NCI-H187 (cell line): ENCODE measurements around the gene CDKN1A.
"Not testable (repeated sequence)": the region's sequence is repeated elsewhere in the genome, so short reads cannot be mapped to it uniquely, and the experiment has no call there.

Source experiments
- DNase-seq, 2 experiments: peaks; one replicate each; lab custom pipeline; 2025; lab: John Stamatoyannopoulos, UW

Gene CDKN1A

DNA sequence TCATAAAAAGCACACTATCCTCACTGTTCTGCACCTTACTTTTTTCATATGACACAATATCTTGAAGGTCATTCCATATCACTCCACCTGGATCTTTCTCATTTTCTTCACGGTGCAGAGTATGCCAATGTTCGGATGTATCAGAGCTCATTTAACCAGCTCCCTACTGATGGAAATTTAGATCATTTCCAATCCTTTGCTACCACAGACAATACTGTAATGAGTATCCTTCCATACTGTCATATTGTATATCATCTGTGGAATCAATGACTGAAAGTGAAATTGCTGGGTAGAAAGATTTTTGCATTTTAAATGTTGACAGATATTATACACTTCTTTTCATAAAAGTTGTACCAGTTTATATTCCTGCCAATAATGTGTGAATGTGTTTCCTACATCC is 16.9 kb downstream of the CDKN1A start:
- no peak for DNase-seq

DNA sequence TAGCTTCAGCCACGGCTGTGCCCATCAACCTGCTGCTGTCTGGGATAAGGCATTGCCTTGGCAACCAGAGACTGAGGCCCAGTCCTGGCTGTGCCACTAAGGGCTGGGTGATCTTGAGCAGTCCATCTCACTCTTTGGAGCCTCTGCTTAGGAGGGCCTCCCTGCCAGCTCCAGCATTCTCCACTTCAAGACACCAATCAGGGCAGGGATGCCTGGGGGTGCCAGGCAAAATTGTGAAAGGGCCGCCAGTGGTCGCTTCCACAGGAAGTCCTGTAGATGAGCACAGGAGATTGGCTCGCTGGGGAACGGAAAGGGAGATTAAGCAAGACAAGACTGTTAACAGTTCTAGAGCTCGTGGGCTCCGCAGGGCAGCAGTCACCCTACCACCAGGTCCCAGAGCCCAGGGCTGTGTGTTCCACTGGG is 19.0 kb downstream of the CDKN1A start, which contains the start of gene RAB44:
TSS of gene RAB44 (plus strand) at position 346 of the 423 bp plus-strand sequence. CDS start 6,410 bp downstream, outside the sequence.
- DNase-seq = no peak

DNA sequence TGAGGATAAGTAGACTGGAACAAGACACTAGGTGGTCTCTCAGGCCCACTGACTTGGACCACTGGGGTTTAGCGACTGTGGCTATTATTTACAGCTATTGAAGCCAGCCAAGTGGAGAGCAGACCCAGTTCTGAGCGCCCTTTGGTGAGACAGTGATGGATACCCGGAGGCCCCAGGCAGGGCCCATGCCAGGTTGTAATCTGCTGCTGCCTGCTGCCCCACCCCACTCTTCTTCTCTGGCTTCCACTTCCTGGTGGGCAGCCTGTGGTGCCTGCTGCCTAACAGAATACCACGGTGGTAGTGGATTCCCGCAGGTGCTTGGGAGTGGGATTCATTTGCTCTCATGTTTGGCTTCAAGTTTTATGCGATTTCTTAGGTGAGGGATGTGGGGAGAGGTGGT is 19.7 kb downstream of the CDKN1A start:
- DNase-seq = no peak

DNA sequence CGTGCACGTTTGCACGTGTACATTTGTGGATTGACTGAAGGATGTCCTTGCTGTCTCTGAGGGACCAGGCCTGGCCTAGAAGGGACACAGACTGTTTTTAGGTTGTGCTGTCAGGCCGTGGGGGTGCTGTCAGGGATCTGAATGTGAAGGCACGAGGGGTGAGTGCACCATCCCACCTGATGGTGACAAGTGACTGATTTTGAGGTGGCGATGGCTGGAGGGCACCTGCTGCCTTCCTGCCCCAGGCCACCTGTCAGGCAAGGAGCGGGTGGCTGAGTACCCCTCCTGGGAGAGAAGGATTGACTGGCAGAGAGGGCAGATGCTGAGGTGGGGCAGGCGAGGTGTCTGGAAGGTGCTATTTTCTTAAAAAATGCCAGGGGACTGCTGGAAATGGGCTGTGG is 20.4 kb downstream of the CDKN1A start:
- DNase-seq = no peak

DNA sequence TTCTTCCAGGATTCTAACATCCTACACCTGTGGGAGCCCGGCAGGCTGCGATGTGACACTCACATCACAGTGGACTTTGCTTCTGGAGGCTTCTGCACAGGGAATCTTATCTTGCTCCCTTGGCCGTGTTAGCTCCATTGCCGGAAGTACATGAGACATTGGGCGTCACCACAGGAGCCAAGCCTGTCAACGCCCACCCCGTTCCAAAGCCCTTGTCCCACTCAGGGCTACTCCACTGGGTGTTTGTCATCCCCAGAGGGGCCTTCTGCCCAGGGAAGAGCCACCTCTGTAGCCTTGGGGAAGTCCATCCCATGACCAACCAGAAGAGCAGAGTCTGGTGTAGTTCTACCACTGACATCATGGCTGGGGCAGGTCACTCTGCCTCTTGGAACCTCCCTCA is 20.8 kb downstream of the CDKN1A start:
- no peak for DNase-seq

DNA sequence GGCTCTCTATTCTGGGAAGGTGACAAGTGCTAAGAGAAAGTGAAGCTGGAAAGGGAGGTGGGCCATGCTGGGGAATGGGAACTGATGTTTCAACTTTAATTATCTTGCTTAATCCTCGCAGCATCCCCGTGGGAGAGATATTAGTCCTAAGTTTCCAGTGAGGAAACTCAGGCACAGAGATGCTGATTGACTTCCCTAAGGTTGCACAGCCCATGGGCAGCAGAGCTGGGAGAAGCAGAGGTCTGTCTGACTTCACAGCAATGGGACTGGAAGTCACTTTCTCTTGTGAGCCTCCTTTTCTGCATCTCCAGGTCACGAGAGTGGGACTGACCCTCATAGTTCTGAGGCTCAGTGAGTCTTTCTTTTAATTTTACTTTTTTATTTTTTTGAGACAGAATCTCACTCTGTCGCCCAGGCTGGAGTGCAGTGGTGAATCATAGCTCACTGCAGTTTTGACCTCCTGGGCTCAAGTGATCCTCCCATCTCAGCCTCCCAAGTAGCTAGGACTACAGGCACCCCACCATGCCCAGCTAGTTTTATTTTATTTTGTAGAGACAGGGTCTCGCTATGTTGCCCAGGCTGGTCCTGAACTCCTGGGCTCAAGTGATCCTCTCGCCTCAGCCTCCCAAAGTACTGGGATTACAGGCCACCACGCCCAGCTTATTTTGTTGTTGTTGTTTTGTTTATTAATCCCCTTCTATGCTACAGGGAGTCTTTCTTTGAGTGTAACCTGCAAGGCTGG is 21.7 kb downstream of the CDKN1A start:
- no peak for DNase-seq

DNA sequence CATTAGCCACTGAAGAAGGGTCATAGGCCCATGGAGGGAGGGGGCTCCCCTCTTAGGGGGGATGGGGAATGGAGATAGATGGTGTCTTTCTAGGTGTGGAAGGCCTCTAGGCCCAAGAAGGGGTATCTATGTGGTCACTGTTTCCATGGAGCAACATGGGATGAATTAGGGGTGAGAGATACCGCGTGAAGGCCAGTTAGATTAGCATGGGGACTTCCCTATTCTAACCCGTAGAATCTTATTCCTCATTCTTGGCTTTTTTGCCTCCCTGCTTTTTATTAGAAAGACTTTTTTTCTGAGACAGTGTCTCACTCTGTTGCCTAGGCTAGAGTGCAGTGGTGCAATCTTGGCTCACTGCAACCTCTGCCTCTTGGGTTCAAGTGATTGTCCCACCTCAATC is 22.3 kb downstream of the CDKN1A start:
- DNase-seq = no peak

DNA sequence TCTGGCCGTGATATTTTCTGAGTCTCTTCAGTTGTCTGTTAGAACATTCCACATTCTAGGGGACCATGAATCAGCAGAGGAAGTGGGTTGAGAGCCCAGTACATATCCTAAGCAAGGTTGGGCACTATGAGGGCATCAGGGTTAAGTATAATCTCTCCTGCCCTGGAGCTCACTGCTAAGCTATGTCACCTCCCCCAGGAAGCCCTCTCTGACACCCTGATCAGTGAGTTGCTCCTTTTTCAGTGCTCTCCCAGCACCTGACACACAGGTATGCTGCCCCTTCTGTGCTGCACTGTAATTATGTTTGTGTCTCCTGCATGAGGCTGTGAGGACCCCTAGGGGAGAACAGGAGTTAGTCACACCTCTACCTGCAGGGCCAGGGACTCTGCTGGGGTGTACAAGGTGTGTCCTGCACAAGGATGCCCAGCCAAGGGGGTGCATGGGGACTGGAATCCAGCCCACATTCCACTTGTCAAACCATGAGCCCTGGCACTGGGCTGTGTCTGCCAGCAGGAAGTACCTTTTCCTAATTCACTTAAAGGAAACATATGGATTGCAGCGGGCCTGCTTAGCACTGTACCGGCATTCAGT is 23.0 kb downstream of the CDKN1A start:
- DNase-seq = no peak

DNA sequence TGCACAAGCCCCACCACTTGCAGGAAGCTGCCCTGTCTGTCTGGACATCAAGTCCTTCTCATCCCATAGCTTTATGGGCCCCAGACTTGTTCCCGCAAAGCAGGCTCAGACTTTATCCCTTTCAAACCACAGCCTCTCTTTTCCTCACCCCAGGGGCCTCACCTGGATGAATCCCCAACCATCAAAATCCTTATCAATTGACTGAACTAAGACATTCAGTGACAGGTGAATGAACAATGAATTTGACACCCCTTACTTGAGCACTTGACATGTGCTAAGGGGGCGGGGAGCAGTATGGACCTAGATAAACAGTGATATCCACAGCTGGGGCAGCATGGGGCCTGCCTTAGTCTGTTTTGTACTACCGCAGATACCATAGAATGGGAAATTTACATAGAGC is 24.1 kb downstream of the CDKN1A start:
- no peak for DNase-seq

DNA sequence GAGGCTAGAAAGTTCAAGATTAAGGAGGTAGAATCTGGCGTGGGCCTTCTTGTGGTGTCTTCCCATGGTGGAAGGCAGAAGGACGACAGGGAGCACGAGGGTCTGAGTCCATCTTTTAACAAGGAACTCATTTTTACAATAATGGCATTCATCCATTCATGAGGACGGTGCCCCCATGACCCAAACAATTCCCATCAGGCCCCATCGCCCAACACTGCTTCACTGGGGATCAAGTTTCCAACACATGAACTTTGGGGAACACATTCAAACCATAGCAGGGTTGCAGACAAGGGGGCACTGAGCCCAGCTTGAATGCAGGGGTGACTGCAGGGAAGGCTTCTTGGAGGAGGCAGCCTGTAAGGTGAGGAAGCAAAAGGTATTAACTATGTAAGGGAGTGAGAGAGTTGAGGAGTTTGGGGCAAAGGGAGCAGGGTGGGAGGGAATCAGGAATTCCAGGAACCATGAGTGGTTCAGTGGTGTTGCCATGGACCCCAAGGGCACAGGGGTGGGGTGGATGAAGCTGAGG is 24.6 kb downstream of the CDKN1A start:
- no peak for DNase-seq

DNA sequence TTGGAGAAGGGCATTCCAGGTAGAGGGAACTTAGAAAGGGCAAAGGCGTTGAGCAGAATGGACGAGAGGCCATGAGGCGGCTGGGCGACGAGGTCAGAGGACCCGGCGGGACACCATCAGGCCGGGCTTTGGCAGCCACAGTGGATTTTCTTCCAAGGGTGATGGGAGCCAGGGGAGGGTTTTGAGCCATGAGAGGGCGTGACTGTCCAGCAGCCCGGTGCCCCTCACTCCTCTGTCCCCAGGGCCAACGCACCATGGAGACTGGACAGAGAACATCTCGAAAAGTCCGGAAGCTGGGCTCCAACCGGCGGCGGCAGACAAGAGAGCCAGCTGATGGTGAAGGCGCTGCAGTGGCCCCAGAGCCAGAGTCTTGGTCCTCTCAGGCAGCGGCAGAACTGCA is 25.5 kb downstream of the CDKN1A start:
- DNase-seq = no peak

DNA sequence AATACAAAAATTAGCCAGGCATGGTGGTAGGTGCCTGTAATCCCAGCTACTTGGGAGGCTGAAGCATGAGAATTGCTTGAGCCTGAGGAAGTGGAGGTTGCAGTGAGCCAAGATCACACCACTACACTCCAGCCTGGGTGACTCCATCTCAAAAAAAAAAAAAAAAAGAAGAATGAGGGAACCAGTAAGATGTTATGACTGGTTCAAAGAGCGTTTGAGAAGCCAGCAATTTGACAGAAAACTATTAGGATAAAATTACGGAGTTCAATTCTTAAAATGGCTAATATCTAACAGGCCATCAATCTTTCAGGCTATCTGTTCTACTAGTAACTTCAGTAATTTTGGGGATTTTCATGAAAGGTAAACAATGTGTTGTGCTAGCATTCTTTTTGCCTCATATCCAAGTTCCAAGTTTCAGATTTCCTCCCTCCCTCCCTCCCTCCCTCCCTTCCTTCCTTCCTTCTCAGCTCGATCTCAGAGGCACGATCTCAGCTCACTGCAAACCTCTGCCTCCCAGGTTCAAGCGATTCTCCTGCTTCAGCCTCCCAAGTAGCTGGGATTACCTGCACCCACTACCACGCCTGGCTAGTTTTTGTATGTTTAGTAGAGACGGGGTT is 26.6 kb downstream of the CDKN1A start:
- not testable (repeated sequence) for DNase-seq

DNA sequence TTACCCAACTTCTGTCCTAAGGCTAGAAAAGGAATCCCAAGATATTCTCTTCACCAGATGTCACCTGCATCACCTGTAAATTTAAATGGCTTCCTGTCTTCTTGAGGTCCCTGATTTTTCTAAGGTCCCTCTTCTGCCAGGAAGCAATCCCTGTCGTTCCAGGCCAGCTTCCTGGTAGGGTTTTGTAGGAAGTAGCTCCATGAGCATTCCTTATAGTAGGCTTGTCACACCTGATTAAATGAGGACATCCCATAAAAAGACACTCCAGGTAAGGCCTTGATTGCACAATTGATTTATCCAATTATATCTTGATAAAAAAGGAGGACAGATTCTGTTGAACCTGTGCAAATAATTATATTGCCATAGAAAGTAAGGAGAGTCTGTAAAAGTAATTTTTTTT is 27.8 kb downstream of the CDKN1A start:
- DNase-seq = no peak

DNA sequence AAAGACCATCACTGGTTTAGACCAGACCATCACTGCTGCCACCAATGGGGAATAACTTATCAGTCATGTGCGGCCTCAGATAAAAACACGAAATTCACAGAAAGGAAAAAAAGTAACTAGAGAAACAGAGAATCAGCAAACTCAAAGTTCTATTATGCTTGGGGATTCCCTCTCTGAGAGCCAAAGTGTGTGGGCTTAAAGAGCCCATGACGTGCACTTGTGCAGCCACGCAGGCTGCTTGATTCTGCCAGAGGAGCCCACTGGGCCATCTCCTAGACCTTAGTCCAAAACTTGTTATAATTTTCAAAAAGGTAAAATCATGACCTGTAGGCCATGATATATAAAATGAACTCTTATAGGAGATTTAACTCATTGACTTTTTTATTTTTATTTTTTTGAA is 34.3 kb downstream of the CDKN1A start:
- DNase-seq = no peak

DNA sequence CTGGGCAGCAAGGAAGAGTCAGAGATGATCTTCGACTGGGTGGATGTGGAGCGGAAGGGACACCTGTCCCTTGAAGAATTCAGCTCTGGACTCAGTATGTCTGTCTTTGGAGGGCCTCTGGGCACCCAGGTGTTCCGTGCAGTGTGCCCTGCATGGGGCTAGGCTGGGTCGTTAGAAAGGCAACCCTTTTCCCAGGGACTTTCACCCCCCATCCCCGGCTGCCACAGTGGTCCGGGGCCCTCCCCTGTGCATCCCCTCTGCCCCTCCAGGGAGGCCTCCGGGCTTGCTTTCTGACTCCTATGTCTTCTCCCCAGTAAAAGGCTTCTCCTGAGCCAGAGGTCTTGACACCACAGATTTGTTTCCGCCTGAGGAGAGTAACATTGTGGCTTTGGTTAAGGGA is 35.3 kb downstream of the CDKN1A start:
- DNase-seq = no peak

DNA sequence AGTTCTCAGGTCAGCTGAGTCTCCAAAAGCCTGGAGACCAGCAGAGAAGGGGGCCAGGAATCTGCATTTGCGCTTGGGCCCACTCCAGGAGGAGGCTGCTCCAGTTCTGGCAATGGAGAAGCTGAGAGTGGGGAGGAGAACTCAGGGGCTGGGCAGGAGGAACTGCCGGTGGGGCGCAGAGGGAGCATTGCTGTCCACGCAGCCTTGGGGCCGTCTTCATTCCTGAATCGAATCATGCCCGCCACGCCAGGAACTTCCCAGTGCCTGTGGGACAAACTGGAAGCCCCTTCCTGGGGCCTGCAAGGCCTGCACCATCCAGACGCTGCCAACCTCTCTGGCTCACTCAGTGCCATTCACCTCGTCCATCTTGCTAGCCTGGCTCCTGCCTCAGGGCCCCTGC is 36.0 kb downstream of the CDKN1A start:
- no peak for DNase-seq

DNA sequence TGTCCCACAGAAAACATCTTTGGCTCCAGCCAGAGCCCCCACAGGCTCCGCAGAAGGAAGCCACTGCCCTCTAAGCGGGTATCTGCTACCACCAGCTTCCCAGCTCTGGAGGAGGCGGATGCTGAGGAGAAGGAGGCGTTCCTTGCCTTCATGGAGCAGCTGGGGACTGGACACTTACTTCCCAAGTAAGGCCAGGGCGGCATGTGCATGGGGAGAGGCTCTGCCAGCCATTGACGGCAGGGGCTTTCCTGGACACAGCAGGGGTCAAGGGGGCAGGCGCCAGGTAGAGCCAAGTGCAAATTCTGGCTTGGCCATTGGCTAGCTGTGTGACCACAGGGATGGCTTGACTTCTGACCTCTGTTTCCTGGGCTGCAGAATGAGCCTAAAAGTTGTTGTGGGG is 37.0 kb downstream of the CDKN1A start:
- no peak for DNase-seq

DNA sequence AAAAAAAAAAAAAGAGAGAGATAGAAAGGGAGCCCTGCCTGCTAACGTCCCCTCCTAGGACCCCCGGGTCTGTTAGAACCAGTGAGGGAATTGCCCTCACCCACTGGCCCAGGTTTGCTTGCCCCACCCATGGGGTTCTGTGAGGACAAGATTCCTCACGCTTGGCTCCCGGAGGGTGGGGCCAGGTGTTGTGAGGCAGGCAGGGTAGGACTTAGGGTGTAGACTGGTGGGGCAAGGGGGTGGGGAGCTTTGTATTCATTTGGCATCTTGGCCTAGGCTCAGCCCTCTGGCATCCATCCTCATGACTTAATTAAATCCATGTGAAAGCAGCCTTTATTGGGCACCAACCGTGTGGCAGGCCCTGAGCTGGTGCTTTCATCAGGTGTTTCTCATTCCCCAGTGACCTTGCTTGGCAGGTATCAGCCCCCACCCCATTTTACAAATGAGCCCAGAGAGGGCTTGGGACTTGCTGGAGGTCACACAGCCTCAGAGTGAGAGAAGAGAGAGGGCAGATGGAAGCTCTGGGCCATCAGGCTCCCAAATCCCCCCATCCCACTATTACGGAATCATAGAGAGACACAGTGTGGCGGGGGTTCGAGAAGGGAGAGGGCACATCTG is 38.1 kb downstream of the CDKN1A start:
- no peak for DNase-seq

DNA sequence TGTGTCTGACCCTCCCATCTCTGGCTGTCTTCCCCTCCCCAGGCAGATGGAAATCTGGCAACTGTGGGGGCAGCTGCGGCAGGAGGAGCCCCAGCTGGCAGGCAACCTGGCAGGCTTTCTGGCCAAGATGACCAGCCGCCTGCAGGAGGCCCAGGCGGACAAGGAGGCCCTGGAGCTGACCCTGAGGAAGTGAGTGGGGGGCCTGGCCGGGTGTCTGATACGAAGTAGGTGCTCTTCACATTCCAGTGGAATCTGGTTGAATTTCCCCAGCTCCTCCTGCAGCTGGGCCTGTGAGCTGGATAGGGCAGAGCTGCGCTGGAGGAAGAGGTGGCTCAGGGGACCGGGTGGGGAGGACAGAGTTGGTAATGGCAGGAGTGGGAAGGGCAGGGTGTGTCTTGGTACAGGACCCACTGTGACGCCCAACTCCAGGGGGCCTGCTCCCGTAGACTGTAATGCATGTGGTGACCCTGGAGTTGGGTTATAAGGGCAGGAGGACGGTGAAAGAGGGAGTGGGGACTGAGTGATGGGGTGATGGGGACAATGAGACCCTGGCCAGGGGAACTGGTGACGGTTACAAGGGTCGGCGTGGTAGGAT is 38.8 kb downstream of the CDKN1A start:
- no peak for DNase-seq

DNA sequence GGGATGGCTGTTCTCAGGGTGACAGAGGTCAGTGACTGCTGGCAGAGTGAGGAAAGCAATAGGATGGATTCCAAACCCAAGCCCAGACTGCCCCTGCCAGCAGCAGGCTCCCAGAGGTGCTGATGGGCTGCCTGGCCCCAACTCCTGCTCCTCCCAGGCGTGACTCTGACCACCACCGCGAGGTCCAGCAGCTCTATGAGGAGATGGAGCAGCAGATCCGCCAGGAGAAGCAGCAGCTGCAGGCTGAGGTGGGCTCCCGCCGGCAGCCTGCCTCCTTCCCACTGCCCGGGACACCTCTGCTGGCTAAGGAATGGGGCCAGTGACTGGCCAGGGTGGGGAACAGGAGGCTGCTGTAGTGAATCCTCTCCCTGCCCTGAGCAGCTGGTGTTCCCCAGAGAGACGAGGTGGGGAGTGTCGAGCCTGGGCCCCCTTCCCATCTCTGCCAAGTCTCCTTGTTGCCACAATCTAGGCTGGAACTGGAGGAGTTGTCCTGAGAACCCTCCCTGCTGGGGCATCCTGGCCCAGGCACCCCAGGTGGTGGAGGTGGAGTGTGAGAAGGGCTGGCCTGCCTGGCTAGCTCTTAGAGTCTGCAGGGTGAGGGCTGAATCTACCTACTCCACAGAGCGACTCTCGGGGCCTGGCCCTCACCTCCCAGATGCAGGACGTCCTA is 39.5 kb downstream of the CDKN1A start:
- no peak for DNase-seq

DNA sequence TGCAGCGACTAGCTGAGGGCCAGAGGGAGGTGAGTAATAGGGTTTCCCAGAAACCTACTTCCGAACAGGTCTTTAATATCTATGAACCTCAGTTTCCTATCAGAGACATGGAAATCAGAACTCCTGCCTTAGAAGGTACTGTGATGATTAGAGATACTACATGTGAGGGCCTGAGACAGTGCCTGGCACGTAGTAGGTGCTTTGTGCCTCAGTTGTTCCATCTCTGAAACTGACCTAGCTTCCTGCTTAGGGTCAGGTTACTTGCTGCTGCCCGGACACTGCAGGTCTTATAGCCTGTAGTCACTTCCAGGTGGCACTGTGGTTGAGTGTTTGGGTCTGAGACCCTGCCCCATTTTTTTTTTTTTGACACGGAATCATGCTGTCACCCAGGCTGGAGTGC is 40.0 kb downstream of the CDKN1A start:
- DNase-seq = no peak

DNA sequence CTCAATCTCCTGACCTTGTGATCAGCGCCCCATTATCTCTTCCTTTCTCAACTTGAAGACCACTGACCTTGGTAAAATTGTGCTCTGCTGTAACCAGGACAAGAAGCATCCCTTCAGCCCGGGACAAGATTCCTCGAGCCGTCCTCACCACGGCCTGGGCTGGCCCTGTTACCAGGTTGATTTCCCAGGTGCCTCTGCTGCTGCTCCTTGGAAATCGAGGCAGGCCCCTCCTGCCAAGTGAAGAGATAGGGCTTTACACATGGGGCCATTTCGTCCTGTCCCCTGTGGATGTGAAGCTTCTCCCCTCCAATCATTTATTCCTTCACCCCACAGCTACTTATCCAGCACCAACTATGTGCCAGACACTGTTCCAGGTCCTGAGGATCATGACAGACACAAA is 40.6 kb downstream of the CDKN1A start:
- no peak for DNase-seq
